Measurements from ENCODE around the gene PTPN21.

Gene PTPN21

GRCh38 chr14:88503754-88504406 lies 50.9 kb downstream of the PTPN21 start:
- no peak for DNase-seq

- DNase-seq, result no peak
Measured at GRCh38 chr14:88502740-88503139, 52.1 kb downstream of the PTPN21 start.

GRCh38 chr14:88500611-88501010 lies 54.2 kb downstream of the PTPN21 start:
- no peak for DNase-seq

GRCh38 chr14:88499225-88499624 lies 55.6 kb downstream of the PTPN21 start:
- DNase-seq, result no peak

- no peak for DNase-seq
Measured at GRCh38 chr14:88496414-88496813, 58.4 kb downstream of the PTPN21 start.

- DNase-seq, result no peak
Measured at GRCh38 chr14:88493392-88494185, 61.2 kb downstream of the PTPN21 start.

- DNase-seq, result peak; percentile 85
Measured at GRCh38 chr14:88492272-88493089, 62.3 kb downstream of the PTPN21 start.

GRCh38 chr14:88490168-88490567 lies 64.6 kb downstream of the PTPN21 start:
- DNase-seq, result no peak

GRCh38 chr14:88488897-88489296 lies 65.9 kb downstream of the PTPN21 start:
- DNase-seq, result no peak

- DNase-seq, result no peak
Measured at GRCh38 chr14:88488081-88488480, 66.7 kb downstream of the PTPN21 start.

GRCh38 chr14:88482524-88482923 lies 72.3 kb downstream of the PTPN21 start:
- DNase-seq, result no peak

GRCh38 chr14:88481794-88482193 lies 73.0 kb downstream of the PTPN21 start:
- no peak for DNase-seq

GRCh38 chr14:88481059-88481458 lies 73.7 kb downstream of the PTPN21 start:
- DNase-seq, result no peak

GRCh38 chr14:88479574-88479987 lies 75.2 kb downstream of the PTPN21 start:
- no peak for DNase-seq

- DNase-seq, result no peak
Measured at GRCh38 chr14:88478931-88479330, 75.9 kb downstream of the PTPN21 start.

GRCh38 chr14:88477513-88478250 lies 77.1 kb downstream of the PTPN21 start:
- no peak for DNase-seq

GRCh38 chr14:88476825-88477224 lies 78.0 kb downstream of the PTPN21 start:
- no peak for DNase-seq

GRCh38 chr14:88476214-88476774 lies 78.5 kb downstream of the PTPN21 start:
- no peak for DNase-seq

- DNase-seq, result no peak
Measured at GRCh38 chr14:88473791-88474190, 81.0 kb downstream of the PTPN21 start.

GRCh38 chr14:88470542-88471440 lies 84.0 kb downstream of the PTPN21 start:
- no peak for DNase-seq

- no peak for DNase-seq
Measured at GRCh38 chr14:88468406-88468805, 86.4 kb downstream of the PTPN21 start.

All from retina (tissue), 1 donor.